ENCODE data around the gene DIS3. TPM values are rescaled to one million over a fixed set of nuclear protein-coding genes. Genes with fewer than 3 reads are reported as not detected.
A peak's percentile ranks its signal among the peaks of the same experiment; 100 is the strongest.

DIS3 gene
- 22.8 and 27.6 TPM in 2 replicates for total RNA-seq

- peaks cover 9% of the 10 kb centered on the region for H3K36me3 ChIP-seq (ENCODE audit: control insufficient read depth, insufficient read depth, low read length)
- H3K27me3 ChIP-seq (ENCODE audit: control insufficient read depth, insufficient read depth, low read length), result no peaks in the 10 kb centered on the region
- TF ChIP-seq CTCF (IDR thresholded peaks at IDR 0.05; ENCODE audit: insufficient read depth, low read length, severe bottlenecking), result peak; percentile 23
- H3K4me3 ChIP-seq (ENCODE audit: low read depth, low read length), result peak within 1 kb of the TSS; percentile 100
- FAIRE-seq (peak; percentile 98), DNase-seq (ENCODE audit: low read depth) (peak; percentile 96)
These were observed at the start of gene DIS3, which contains the start of gene PIBF1 for GRCh38 chr13:72781451-72782439. Gene DIS3 (minus strand): TSS chr13:72781900. CDS start chr13:72781832, 68 bp downstream. Gene PIBF1 (plus strand): TSS chr13:72782133. CDS start chr13:72783470, 1,337 bp downstream.

GRCh38 chr13:72823724-72824123 is 42.0 kb upstream of the DIS3 start:
- DNase-seq (ENCODE audit: low read depth), result no peak
- H3K4me3 ChIP-seq (ENCODE audit: low read depth, low read length), result no peak overlapping the region
- no peaks in the 10 kb centered on the region for H3K27me3 ChIP-seq (ENCODE audit: control insufficient read depth, insufficient read depth, low read length)
- TF ChIP-seq CTCF (IDR thresholded peaks at IDR 0.05; ENCODE audit: insufficient read depth, low read length, severe bottlenecking), result no peak
- no peak for FAIRE-seq
- H3K36me3 ChIP-seq (ENCODE audit: control insufficient read depth, insufficient read depth, low read length), result peaks cover 2% of the 10 kb centered on the region

- FAIRE-seq (no peak), DNase-seq (ENCODE audit: low read depth) (no peak)
- no peak overlapping the region for H3K4me3 ChIP-seq (ENCODE audit: low read depth, low read length)
- H3K36me3 ChIP-seq (ENCODE audit: control insufficient read depth, insufficient read depth, low read length), result peaks cover 2% of the 10 kb centered on the region
- no peaks in the 10 kb centered on the region for H3K27me3 ChIP-seq (ENCODE audit: control insufficient read depth, insufficient read depth, low read length)
- TF ChIP-seq CTCF (IDR thresholded peaks at IDR 0.05; ENCODE audit: insufficient read depth, low read length, severe bottlenecking), result no peak
These were observed 41.4 kb upstream of the DIS3 start for GRCh38 chr13:72823081-72823480.

GRCh38 chr13:72820898-72821279 is 39.2 kb upstream of the DIS3 start:
- Histone ChIP-seq H3K27me3 (ENCODE audit: control insufficient read depth, insufficient read depth, low read length) (no peaks in the 10 kb centered on the region), H3K4me3 (ENCODE audit: low read depth, low read length) (no peak overlapping the region), H3K36me3 (ENCODE audit: control insufficient read depth, insufficient read depth, low read length) (no peaks in the 10 kb centered on the region)
- no peak for TF ChIP-seq CTCF (IDR thresholded peaks at IDR 0.05; ENCODE audit: insufficient read depth, low read length, severe bottlenecking)
- no peak for DNase-seq (ENCODE audit: low read depth)
- FAIRE-seq, result no peak

- no peak for FAIRE-seq
- TF ChIP-seq CTCF (IDR thresholded peaks at IDR 0.05; ENCODE audit: insufficient read depth, low read length, severe bottlenecking), result no peak
- H3K4me3 ChIP-seq (ENCODE audit: low read depth, low read length), result no peak overlapping the region
- H3K36me3 ChIP-seq (ENCODE audit: control insufficient read depth, insufficient read depth, low read length), result no peaks in the 10 kb centered on the region
- peak; percentile 44 for DNase-seq (ENCODE audit: low read depth)
- no peaks in the 10 kb centered on the region for H3K27me3 ChIP-seq (ENCODE audit: control insufficient read depth, insufficient read depth, low read length)
These were observed 38.6 kb upstream of the DIS3 start for GRCh38 chr13:72820156-72820897.
